ENCODE results near the gene GARNL3. TPM values are rescaled to one million over a fixed set of nuclear protein-coding genes. Genes with fewer than 3 reads are reported as not detected.

GARNL3 gene
- total RNA-seq, 4 donors from 2014 or later, result 12.3 to 78.4 (median 23.7) TPM

DNA sequence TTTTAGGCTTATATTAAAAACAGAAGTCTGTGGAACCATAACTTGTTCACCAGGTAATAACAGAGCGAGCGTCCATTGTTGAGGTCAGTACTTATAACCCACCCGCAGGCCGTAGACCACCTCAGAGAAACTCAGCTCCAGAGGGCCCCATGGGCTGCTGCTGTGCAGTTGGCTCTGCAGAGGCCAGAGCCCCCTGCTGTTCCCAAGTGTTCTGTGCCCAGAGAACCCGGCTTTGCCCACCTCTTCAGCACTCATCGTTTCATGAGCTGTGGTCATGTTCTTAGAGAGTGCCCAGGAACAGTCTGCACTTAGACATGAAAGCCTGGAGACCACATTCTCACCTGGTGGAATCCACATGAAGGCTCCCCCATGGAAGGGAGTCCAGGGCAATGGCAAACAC is 82.0 kb downstream of the GARNL3 start:
- H3K36me3 ChIP-seq, result no peaks in the 10 kb centered on the region
- DNase-seq, result no peak
- H3K27me3 ChIP-seq, result no peaks in the 10 kb centered on the region
- H3K4me3 ChIP-seq, result no peak overlapping the region
- no peaks in the 10 kb centered on the region for H3K9me3 ChIP-seq
- H3K27ac ChIP-seq, result no peak overlapping the region
- TF ChIP-seq POLR2A (IDR thresholded peaks at IDR 0.05) (no peak), CTCF (IDR thresholded peaks at IDR 0.05) (no peak)
- no peaks in the 10 kb centered on the region for H3K4me1 ChIP-seq

DNA sequence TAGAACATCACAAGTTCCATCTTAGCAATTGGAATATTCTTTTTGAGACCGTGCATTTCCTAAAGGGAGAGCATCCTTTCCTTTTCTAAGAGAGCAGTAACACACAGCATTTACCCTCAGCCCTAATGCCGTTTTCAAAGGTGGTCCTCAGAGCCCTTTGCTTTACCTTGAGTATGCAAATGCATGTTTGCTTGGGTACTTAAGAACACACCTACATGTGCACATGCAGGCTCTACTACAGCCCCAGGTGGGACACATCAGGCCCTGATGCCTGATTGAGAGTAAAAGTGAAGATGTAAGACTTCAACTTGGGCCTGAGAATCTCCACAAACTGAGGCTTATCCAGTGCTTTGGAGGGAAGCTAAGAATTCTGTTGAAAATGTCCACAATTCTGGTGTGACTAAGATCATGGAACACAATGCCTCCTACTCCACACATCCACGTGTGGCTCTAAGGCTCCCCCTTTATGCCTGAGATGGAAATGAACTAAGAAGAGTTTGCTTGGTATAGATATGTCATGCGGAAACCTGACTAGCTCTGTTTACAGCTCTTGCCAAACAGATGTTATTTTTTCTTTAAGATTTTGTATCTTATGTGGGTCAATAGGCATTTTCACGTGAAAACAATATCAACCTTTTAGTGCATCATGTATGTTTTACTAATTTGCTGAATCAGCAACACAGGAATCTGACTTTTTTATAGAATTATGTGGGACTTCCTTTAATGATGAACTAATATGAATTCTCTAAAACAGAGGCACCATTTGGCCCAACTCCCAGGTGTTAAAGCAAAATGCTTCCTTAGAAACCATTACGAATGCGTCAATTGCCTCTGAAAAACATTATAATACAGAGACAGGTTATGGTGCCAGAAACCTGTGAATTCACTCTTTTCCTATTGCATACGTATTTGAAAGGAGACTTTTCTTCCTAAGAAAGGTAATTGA is 83.5 kb downstream of the GARNL3 start:
- Histone ChIP-seq H3K4me1 (no peaks in the 10 kb centered on the region), H3K36me3 (no peaks in the 10 kb centered on the region), H3K27ac (no peak overlapping the region), H3K27me3 (no peaks in the 10 kb centered on the region), H3K9me3 (no peaks in the 10 kb centered on the region), H3K4me3 (no peak overlapping the region)
- peak in 4 of 6 experiments; percentile 21 to 42 (median 36) for TF ChIP-seq CTCF (IDR thresholded peaks at IDR 0.05)
- TF ChIP-seq POLR2A (IDR thresholded peaks at IDR 0.05), result no peak
- no peak for DNase-seq

- TF ChIP-seq POLR2A (IDR thresholded peaks at IDR 0.05) (no peak), CTCF (IDR thresholded peaks at IDR 0.05) (no peak)
Observed at GRCh38 chr9:127349483-127350113, 85.0 kb downstream of the GARNL3 start.

DNA sequence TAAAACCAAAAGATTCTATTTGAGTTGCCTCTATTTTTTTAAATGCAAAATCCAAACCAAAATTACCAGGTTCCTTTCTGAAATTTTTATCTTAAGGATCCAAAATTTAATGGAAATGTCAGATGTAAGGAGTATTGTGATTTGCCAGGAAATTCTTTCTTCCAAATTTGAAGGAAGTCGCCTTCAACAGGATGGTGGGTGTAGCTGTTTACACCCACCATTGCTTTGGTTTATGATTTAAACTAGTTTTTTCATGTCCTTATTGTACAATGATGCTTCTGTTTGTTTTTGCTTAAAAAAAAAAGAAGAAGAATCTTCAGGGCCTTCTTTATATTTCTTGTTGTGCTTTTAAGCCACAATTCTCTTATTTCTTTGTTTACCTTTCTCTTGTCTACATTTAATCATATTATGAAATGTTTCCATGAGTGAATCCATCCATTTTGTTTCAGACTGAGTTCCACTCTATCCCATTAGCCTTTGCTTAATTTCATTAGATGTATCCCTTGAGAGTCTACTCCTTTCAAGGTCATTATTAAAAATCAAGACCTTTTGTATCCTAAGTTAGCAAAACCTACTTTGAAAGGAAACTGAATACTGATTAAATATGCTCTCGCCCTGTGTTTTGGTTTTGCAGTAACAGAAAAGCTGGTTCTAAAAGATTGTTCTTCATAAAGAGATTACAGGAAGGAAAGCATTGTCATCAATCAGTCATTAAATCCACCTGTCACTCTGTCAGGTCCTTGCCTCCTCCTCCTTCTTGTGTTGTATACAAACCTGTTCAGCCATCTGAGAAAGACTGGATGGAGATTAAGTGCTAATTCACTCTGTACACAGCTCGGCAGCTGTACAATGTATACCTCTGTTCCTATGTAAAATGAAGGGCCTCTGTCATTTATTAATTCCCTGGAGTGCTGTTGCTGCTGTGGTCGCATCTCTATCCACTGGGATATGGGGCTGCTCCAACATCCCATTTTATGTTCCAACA is 86.9 kb downstream of the GARNL3 start:
- Histone ChIP-seq H3K36me3 (no peaks in the 10 kb centered on the region), H3K4me3 (no peak overlapping the region), H3K27ac (no peak overlapping the region), H3K27me3 (no peaks in the 10 kb centered on the region), H3K4me1 (no peaks in the 10 kb centered on the region), H3K9me3 (no peaks in the 10 kb centered on the region)
- TF ChIP-seq POLR2A (IDR thresholded peaks at IDR 0.05) (no peak), CTCF (IDR thresholded peaks at IDR 0.05) (no peak)
- no peak for DNase-seq

More at GRCh38 chr9:127349483-127350113, 85.0 kb downstream of the GARNL3 start:
- Histone ChIP-seq H3K27ac (no peak overlapping the region), H3K9me3 (no peaks in the 10 kb centered on the region), H3K4me1 (no peaks in the 10 kb centered on the region), H3K4me3 (no peak overlapping the region), H3K36me3 (no peaks in the 10 kb centered on the region), H3K27me3 (no peaks in the 10 kb centered on the region)
- no peak for DNase-seq

- H3K27me3 ChIP-seq, result no peaks in the 10 kb centered on the region
- no peaks in the 10 kb centered on the region for H3K4me1 ChIP-seq
- TF ChIP-seq POLR2A (IDR thresholded peaks at IDR 0.05) (no peak), CTCF (IDR thresholded peaks at IDR 0.05) (no peak)
- no peaks in the 10 kb centered on the region for H3K9me3 ChIP-seq
- no peak for DNase-seq
- peaks cover 0 to 6% (median 0%) of the 10 kb centered on the region in 3 donors for H3K36me3 ChIP-seq
- H3K27ac ChIP-seq, result no peak overlapping the region
- no peak overlapping the region for H3K4me3 ChIP-seq
Observed at GRCh38 chr9:127353882-127354281, 89.3 kb downstream of the GARNL3 start.
